Muscle layer of duodenum (tissue), 2 donors: ENCODE measurements around the gene LASP1NB.
"Not testable (repeated sequence)": the region's sequence is repeated elsewhere in the genome, so short reads cannot be mapped to it uniquely, and the experiment has no call there.

ENCODE experiments used
- H3K27ac ChIP-seq: one replicate; pipeline ENCODE4 v1.7.0; 2013; ENCODE audit warnings: mild to moderate bottlenecking, low read length
- H3K27me3 ChIP-seq: one replicate; pipeline ENCODE4 v1.7.0; 2013; ENCODE audit warnings: low read depth, mild to moderate bottlenecking, control low read depth, low read length
- H3K36me3 ChIP-seq, 2 donors: one replicate each; pipeline ENCODE4 v1.7.0; 2013; ENCODE audit warnings: low read length in 2 of 2, control low read depth in 1 of 2, mild to moderate bottlenecking in 1 of 2; ENCODE audit not compliant: insufficient read depth in 2 of 2, control insufficient read depth in 1 of 2
- H3K4me1 ChIP-seq, 2 donors: one replicate each; pipeline ENCODE4 v1.7.0; 2013; ENCODE audit warnings: low read length in 2 of 2, mild to moderate bottlenecking in 2 of 2, control low read depth in 1 of 2, moderate library complexity in 1 of 2; ENCODE audit not compliant: insufficient read depth in 2 of 2, control insufficient read depth in 1 of 2
- H3K4me3 ChIP-seq, 2 donors: one replicate each; pipeline ENCODE4 v1.7.0; 2013; ENCODE audit warnings: low read length in 2 of 2, low read depth in 1 of 2, mild to moderate bottlenecking in 1 of 2
- H3K9me3 ChIP-seq, 2 donors: one replicate each; pipeline ENCODE4 v1.7.0; 2013; ENCODE audit warnings: low read length in 2 of 2, control low read depth in 1 of 2, mild to moderate bottlenecking in 1 of 2; ENCODE audit not compliant: control insufficient read depth in 1 of 2
- donor health status: healthy.

LASP1NB gene

GRCh38 chr17:38908676-38909181 lies 16.7 kb upstream of the LASP1NB start:
- Histone ChIP-seq H3K4me1 (peaks cover 7 to 49% of the 10 kb centered on the region in 2 donors), H3K4me3 (no peak overlapping the region), H3K36me3 (peaks cover 13 to 23% of the 10 kb centered on the region in 2 donors), H3K9me3 (no peaks in the 10 kb centered on the region), H3K27me3 (no peaks in the 10 kb centered on the region), H3K27ac (no peak overlapping the region)

- Histone ChIP-seq H3K36me3 (peaks cover 20 to 24% of the 10 kb centered on the region in 2 donors), H3K4me3 (no peak overlapping the region), H3K27me3 (no peaks in the 10 kb centered on the region), H3K9me3 (no peaks in the 10 kb centered on the region), H3K27ac (no peak overlapping the region), H3K4me1 (peaks cover 7 to 62% of the 10 kb centered on the region in 2 donors)
These were observed 15.1 kb upstream of the LASP1NB start for GRCh38 chr17:38910325-38910724.

GRCh38 chr17:38911081-38911730 lies 14.2 kb upstream of the LASP1NB start:
- Histone ChIP-seq H3K4me1 (peaks cover 7 to 62% of the 10 kb centered on the region in 2 donors), H3K4me3 (no peak overlapping the region), H3K27ac (no peak overlapping the region), H3K27me3 (no peaks in the 10 kb centered on the region), H3K9me3 (no peaks in the 10 kb centered on the region), H3K36me3 (peaks cover 29 to 32% of the 10 kb centered on the region in 2 donors)

GRCh38 chr17:38911731-38912081 lies 13.7 kb upstream of the LASP1NB start:
- H3K27me3 ChIP-seq, H3K9me3 ChIP-seq, H3K4me3 ChIP-seq, H3K27ac ChIP-seq: not testable (repeated sequence)
- peaks cover 7 to 60% of the 10 kb centered on the region in 2 donors for H3K4me1 ChIP-seq
- H3K36me3 ChIP-seq: peaks cover 31 to 32% of the 10 kb centered on the region in 2 donors

GRCh38 chr17:38912221-38912813 lies 13.1 kb upstream of the LASP1NB start:
- Histone ChIP-seq H3K4me3 (no peak overlapping the region), H3K27me3 (no peaks in the 10 kb centered on the region), H3K4me1 (peaks cover 7 to 54% of the 10 kb centered on the region in 2 donors), H3K36me3 (peaks cover 38% of the 10 kb centered on the region in 2 donors), H3K27ac (no peak overlapping the region), H3K9me3 (no peaks in the 10 kb centered on the region)

GRCh38 chr17:38914741-38915638 lies 10.4 kb upstream of the LASP1NB start:
- Histone ChIP-seq H3K4me1 (peaks cover 7 to 42% of the 10 kb centered on the region in 2 donors), H3K4me3 (no peak overlapping the region), H3K27ac (no peak overlapping the region), H3K36me3 (peaks cover 58% of the 10 kb centered on the region in 2 donors), H3K9me3 (no peaks in the 10 kb centered on the region), H3K27me3 (no peaks in the 10 kb centered on the region)

GRCh38 chr17:38915639-38915995 lies 9.8 kb upstream of the LASP1NB start:
- Histone ChIP-seq H3K27me3 (no peaks in the 10 kb centered on the region), H3K4me3 (no peak overlapping the region), H3K36me3 (peaks cover 58% of the 10 kb centered on the region in 2 donors), H3K9me3 (no peaks in the 10 kb centered on the region), H3K4me1 (peaks cover 7 to 48% of the 10 kb centered on the region in 2 donors), H3K27ac (no peak overlapping the region)

GRCh38 chr17:38916771-38917170 lies 8.6 kb upstream of the LASP1NB start:
- Histone ChIP-seq H3K27ac (no peak overlapping the region), H3K36me3 (peaks cover 52 to 58% of the 10 kb centered on the region in 2 donors), H3K9me3 (no peaks in the 10 kb centered on the region), H3K4me3 (no peak overlapping the region), H3K27me3 (no peaks in the 10 kb centered on the region), H3K4me1 (peaks cover 7 to 55% of the 10 kb centered on the region in 2 donors)

GRCh38 chr17:38917259-38917658 lies 8.2 kb upstream of the LASP1NB start:
- no peak overlapping the region for H3K4me3 ChIP-seq
- no peaks in the 10 kb centered on the region for H3K9me3 ChIP-seq
- peaks cover 52 to 58% of the 10 kb centered on the region in 2 donors for H3K36me3 ChIP-seq
- no peaks in the 10 kb centered on the region for H3K27me3 ChIP-seq
- H3K27ac ChIP-seq: no peak overlapping the region
- peaks cover 7 to 55% of the 10 kb centered on the region in 2 donors for H3K4me1 ChIP-seq

- Histone ChIP-seq H3K36me3 (peaks cover 48 to 58% of the 10 kb centered on the region in 2 donors), H3K27me3 (no peaks in the 10 kb centered on the region), H3K9me3 (no peaks in the 10 kb centered on the region), H3K27ac (no peak overlapping the region), H3K4me3 (no peak overlapping the region), H3K4me1 (peaks cover 0 to 55% of the 10 kb centered on the region in 2 donors)
These were observed 7.1 kb upstream of the LASP1NB start for GRCh38 chr17:38918129-38918913.
